Activated naive CD4-positive, alpha-beta T cell treated with Interleukin-2 at 50 U/mL for 16 hours (primary cell): ENCODE results near the gene ATF7IP.
A peak's percentile ranks its signal among the peaks of the same experiment; 100 is the strongest.

ENCODE experiments used
- DNase-seq: peaks from one replicate; pipeline ENCODE4 v3.0.0-alpha.2; 2020

Gene ATF7IP

DNA sequence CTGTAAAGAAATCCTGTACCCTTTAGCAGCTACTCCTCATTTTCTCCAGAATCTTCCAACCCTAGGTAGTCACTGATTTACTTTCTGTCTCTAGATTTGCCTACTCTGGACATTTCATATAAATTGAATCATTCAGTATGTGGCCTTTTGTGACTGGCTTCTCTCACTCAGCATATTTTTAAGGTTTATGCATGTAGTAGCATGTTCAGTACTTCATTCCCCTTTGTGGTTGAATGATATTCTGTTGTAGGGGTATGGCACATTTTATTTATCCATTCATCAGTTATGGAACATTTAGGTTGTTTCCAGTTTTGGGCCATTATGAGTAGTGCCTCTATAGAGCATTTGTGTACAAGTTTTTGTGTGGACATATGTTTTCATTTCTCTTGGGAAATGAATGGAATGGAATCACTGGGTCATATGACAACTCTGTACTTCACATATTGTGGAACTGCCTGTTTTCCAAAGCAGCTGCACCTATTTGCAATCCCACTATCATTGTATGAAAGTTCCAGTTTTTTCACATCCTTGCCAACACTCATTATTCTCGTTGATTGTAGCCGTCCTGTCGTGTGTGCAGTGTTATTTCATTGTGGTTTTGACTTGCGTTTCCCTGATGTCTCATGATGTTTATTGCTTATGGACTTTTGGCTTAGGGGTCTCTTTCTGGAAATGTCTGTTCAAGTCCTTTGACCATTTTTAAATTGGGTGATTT is 57.2 kb downstream of the ATF7IP start:
- no peak for DNase-seq

DNA sequence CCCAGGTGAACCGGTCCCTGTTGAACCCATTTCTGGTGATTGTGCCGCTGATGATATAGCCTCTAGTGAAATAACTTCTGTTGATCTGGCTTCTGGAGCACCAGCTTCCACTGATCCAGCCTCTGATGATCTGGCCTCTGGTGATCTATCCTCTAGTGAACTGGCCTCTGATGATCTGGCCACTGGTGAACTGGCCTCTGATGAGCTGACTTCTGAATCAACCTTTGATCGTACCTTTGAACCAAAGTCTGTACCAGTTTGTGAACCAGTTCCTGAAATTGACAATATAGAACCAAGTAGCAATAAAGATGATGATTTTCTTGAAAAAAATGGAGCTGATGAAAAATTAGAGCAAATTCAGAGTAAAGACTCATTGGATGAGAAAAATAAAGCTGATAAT is 59.1 kb downstream of the ATF7IP start:
- no peak for DNase-seq

DNA sequence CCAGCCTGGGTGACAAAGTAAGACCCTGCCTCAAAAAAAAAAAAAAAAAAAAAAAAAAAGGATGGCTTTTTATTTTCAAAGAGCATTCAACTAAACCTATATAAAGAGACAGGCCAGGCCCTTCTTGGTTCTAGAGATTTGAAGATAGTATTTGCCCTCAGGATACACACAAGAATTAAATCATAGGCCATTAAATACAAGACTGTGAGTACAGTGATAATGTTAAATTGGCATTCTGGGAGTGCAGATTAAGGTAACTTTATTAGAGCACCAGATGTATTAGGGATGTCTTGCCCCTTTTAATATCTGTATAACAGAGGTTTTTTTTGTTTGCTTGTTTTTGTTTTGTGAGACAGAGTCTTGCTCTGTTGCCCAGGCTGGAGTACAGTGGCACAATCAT is 61.3 kb downstream of the ATF7IP start:
- no peak for DNase-seq

DNA sequence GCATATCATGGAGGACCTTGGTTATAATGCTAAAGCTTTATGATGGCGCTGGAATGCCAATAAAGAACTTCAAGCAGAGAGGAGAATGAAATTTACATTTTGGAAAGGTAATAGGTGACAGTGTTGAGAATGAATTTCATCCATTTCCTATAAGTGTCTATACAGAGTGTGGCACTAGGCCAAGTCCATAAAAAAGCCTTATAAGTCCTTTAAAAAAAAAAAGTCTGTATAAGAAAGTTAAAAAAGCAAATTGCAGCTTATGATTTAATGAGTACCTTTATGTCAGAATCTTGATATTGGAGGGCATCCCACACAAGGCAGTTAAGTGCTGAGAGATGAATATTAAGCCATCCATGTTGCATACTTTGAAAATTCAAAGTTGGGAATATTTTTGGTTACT is 62.4 kb downstream of the ATF7IP start:
- DNase-seq = no peak

DNA sequence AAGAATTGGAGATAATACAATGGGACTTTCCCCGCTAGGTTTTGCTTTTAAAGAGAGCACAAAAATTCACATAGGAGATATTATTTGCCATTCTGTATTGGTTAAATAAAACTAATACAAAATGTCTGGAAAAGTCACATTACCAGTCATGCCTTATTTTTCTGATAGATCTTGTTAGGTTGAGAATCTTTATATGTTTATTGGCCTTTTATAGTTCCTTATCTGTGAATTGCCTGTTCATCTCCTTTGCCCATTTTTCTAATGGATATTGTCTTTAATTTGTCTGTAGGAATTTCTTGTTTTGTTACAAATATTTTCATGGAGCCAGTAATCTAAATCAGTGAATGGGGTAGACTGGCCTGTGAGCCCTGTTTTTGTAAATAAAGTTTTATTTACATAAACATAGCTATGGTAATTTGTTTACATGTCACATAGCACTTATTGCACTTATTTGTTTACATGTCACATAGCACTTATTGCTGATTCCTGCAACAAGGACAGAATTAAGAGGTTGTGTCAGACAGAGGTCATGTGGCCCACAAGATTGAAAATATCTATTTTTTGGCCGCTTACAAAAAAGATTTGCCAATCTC is 65.0 kb downstream of the ATF7IP start:
- DNase-seq = no peak

DNA sequence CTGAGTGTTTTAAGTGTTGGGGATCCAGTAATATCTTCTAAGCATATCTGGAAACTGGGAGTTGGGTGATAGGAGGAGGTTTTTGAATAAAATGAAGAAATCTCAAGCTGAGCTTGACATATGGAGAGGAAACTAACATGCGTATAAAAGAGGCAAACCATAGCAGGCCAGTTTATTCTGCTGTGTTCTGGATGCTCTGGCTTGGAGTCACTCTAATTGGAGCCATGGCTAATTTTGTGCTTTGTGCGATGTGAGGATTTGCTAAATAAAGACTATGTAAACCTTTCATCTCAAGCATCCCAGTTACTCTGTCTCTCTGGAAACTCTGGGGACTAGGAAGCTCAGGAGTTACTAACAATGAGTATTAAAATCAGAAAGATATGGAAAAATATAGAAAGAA is 66.5 kb downstream of the ATF7IP start:
- DNase-seq = no peak

DNA sequence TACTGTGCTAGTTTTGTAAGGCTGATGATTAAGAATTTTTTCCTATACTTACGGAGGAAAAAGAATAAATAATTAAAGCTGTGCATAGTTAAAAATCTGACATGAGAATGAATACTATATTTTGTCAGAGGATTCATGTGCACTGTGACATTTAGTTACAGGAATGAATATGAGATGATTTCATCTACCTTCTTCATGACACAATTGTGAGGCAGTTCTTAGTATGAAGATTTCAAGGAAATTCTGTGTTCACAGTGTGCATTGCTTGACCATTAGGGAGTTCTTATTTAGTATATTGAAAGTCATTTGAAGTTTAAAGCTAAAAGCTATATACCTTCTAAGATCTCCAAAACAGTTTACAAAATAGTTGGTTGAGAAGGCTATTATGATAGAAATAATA is 70.1 kb downstream of the ATF7IP start:
- no peak for DNase-seq

DNA sequence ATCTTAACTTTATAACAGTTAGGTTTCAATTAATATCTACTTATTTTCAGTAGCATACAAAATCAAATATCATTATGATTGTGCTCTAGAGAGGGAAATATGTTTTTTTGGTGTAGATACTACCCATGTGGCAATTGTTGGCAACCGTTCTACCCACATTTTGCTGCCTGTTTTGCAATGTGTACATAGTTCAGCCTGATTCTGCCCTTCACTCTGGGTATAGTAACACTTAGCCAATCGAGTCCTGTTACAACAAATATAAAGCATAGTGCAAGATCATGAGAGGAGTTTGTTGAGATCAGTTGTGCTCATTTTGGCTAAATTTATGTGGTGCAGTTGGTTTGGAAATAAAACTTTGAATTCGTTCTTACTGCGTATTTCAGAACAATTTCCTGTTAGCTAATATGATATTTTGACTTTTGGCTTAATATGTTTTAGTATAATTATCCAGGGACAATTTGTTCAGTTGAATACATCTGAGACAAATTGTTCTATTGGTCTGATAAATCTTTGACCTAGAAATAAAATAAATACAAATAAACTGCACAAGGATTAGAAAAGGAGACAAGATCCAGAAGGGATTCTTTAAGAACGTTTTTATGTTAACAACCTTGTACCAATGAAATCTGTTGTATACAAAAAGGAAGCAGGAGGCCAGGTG is 76.9 kb downstream of the ATF7IP start:
- no peak for DNase-seq

DNA sequence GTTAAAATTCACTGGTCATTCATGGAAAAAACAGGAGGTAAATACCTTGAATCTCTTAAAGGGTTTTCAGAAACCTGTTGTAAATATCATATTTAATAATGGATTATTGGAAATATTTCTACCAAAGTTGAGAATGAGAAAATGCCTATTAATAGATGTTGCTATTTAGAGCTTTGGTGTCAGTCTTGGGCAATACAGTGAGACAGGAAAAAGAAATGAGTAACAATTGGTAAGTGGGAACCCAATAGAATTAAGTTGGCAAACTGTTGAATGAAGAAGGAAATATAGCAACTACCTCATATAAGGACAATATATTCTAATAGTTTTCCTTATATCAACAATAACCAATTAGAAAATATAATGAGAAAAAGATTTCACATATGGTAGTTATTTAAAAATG is 78.0 kb downstream of the ATF7IP start:
- DNase-seq = no peak

DNA sequence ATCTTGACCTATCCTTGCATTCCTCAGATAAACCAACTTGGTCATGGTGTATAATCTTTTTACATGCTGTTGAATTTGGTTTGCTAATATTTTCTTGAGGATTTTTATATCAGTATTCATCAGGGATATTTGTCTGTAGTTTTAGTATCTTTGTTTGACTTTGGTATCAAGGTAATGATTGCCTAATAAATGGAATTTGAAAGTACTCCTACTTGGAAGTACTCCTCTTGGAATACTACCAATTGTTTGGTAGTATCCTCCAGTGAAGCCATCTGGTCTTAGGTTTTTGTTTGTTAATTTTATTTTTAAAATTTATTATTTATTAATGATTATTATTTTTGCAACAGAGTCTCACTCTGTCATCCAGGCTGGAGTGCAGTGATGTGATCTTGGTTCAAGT is 85.0 kb downstream of the ATF7IP start:
- DNase-seq = no peak

DNA sequence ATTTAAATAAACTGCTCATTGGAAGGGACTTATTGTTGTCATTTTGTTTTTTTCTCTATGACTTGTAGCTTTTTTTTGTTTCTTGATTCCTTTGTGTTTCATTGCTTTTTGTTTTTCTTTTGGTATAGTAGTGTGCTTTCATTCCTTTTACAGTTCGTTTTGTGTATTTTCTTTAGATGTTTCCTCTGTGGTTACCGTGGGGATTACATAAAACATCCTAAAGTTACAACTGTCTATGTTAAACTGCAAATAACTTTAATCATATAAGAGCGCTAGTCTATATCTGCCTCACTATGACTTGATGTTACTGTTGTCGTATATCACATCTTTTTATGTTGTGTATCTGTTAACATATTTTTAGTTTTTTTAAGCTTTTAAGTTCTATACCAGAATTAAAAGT is 86.9 kb downstream of the ATF7IP start:
- no peak for DNase-seq

DNA sequence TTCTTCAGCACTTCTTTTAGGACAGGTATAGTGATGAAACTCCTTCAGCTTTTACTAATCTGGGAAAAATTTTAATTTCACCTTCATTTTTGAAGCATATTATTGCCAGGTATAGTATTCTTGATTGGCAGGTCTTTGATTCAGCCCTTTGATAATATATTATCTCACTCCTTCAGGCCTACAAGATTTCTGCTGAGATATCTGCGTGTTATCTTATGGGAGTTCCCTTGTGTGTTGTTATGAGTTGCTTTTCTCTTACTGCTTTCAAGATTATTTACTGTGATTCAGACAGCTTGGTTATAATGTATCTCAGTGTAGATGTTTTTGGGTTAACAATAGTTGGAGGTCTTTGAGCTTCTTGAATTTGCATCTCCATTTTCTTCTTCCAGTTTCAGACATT is 87.4 kb downstream of the ATF7IP start:
- no peak for DNase-seq

DNA sequence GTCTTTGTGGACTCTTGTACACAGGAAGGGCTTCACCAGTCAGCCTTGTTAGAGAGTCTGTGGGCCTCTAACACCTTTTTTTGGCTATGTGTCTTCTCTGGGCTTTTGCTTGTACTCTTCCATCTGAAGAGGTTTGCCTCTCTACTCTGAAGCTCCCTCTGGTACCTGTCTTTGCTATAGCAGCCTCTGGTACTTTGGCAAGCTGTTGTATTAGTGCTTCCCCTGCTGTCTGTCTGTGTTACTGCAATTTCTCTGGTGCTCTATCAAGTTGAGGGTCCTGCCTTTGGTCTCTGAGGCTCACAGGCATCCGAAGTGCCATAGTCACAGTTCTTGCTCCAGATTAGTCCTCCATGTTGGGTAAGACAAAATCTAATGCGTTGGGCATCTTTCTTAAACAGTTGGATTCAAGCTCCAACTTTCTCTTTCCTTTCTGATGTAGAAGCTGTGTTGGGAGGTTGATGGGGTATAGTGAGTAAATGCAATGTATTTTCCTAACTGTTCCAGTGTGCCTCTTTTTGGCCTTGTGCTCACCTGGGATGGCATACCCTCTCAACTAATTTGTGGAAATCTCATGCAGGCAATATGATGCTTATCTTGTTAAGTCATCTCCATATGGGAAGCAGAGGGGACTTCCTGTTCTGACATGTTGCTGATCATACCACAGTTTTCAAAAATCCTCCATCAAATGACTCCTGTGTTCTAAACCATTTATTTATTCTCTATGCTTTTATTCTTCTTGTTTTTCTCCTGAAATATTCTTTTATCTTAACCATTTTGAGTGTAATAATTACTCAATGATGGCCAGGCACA is 88.8 kb downstream of the ATF7IP start:
- peak; percentile 12 for DNase-seq

DNA sequence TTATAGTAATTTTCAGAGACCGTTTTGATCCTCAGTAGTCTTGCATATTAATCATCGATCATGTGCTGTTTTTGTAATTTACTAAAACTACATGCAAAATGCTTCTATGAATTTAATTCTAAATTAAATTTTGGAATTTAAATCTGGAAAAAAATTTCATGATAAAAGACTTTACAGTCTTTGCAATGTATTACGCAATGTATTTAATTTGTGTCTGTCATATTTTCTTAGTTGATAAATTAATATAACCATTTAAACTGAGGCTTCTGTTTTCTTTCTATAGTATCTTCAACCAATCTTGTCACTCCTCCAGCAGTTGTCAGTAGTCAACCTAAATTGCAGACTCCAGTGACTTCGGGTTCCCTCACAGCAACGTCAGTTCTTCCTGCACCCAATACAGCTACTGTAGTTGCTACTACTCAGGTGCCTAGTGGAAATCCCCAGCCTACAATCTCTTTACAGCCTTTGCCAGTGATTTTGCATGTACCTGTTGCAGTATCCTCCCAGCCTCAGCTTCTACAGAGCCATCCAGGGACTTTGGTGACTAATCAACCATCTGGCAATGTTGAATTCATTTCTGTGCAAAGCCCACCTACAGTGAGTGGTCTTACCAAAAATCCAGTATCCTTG is 94.8 kb downstream of the ATF7IP start:
- DNase-seq = no peak

DNA sequence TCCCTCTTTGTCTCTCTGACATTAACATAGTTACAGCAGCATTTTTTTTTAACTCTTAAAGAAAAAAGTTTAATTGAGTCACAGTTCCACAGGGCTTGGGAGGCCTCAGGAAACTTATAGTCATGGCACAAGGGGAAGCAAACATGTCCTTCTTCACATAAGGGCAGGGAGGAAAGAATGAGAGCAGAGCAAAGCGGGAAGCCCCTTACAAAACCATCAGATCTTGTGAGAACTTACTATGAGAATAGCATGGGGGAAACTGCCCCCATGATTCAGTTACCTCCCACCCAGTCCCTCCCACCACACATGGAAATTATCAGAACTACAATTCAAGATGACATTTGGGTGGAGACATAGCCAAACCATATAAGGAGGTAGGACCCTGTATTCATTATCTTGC is 106.0 kb downstream of the ATF7IP start:
- no peak for DNase-seq

DNA sequence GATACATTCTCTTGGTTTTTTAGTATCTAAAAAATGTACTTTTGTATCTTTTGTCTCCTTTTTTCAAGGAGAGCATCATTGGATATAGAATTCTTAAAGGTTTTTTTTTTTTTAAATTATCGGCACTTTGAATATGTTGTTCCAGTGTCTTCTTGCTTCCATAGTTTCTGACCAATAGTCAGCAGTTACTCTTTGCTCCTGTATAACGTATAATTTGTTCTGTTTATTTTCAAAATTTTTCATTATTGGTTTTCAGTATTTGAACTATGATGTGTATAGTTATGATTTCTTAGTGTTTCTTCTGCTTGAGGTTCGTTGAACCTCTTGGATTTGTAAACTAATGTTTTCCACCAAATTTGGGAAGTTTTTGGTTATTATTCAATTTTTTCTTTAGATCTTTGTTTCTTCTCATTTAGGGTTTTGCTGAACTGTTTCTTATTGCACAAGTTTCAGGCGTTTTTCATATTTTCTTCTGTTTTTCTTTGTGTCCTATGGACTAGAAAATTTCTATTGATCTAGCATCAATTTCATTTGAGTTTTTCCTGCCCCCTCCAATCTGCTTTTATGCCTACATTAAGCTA is 108.3 kb downstream of the ATF7IP start:
- no peak for DNase-seq

DNA sequence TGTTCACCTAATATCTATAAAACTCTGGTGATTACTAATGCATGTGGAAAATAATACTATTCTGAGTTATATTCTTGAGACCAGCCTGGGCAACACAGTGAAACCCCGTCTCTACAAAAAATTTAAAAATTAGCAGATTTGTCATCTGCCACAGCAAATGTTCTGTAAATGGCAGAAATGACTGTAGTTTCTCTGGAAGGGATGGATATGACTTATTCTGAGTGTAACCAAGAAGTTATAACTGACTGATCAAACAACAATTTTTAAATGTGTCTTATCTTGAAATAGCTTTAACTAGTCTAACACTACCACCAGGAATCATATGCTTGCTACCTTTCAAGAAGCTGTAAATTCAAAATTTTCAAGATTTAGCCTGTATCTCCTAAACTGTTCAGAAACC is 113.5 kb downstream of the ATF7IP start:
- DNase-seq = no peak

DNA sequence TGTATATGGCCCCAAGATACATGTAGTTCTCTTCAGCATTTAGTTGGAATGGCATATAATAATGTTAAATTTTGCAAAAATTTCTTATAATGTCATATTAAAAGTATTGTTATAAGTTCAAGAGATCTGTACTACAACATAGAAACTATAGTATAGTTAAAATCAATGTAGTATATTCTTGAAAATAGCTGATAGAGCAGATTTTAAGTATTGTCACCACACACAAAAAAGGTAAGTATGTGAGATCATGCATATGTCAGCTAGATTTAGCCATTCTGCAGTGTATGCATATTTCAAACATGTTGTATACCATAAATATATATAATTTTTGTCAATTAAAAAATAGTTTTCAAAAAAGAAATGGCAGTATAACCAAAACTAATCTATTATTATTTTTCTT is 115.7 kb downstream of the ATF7IP start:
- DNase-seq = no peak

DNA sequence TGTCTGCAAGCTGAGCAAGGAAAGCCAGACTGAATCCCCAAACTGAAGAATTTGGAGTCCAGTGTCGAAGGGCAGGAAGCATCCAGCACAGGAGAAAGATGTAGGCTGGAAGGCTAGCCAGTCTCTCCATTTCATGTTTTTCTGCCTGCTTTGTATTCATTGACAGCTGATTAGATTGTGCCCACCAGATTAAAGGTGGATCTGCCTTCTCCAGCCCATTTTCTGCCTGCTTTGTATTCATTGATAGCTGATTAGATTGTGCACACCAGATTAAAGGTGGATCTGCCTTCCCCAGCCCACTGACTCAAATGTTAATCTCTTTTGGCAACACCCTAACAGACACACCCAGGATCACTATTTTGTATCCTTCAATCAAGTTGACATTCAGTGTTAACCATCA is 116.9 kb downstream of the ATF7IP start:
- DNase-seq = no peak

DNA sequence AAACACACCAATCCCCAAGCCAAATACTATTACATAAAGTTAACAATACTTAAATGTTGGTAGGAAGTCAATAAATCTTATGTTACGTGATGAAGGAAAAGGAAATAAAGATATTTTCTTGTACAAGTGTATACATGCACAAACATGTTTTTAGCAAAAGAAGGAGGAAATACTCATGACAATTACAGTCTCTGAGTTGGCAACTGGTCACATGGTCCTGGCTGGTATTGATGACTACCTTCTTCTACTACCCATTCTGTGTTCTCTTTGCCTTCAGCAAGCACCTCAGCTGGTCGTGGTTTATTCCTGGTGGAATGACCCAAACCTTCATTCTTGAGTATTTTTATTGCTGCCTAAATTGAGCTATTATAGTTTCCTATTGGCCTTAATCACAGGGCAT is 117.4 kb downstream of the ATF7IP start:
- DNase-seq = no peak

DNA sequence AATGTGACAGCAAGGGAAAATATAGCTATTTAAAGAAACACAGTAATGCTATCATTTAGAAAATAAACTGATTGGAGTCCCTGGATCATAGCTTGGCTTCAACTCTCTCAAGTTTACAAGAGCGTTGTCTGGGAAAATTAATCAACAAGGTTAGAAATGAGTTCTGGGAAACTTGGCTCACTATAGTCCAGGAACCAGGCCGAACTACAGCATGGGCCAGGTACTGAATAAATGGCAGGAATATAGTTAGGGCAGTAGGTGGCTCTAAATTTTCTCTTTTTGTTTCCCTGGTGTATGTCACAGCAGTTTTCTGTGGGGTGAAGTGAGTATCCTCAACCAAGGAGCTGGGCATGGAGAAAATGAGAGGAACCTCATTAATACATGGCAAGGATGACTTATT is 129.8 kb downstream of the ATF7IP start:
- DNase-seq = no peak

DNA sequence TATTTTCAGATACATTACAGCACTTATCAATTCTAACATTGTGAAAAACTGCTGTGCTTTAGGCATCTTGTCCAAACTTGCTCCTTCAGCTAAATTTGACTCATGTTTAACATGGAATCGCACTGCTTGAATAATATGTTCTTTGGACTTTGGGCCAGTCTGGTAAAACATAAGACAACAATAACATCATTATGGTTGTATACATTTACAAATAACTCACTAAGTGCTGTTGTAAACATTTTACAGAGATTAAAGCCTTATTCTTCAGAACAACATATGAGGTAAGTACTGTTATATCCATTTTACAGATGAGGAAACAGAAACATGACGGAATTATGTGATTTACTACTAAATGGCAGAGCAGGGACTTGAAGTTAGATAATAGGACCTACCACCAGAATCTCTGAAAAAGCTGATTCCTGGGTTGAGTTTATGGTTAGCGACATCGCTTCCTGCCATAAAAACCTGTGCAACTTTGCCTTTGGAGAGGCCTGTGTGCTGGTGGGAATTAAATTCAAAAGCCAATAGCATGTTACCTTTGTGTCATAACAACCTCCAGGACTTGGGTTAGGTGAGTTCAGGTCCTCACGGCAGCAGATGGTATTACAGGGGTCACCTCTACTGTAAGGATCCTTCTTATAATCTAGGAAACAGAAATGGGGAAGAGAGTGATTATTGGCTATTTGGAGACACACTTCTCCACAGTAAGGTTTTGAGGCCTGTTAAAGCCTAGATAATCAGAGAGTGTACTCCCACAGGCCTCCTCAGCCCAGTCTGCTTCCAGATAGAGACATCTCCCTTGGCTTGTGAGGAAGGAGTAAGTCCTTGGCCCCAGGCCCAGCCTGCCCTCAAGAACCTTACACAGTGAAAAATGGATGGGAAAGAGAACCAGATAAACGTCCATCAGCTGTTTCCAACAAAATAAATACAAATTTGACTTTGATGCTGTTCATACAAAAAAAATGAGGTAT is 140.4 kb downstream of the ATF7IP start:
- DNase-seq = no peak
